GM19239 (cell line): Measurements from ENCODE around the gene CSTF1.

Experiments
- DNase-seq: peaks from one replicate; pipeline ENCODE4 v3.0.0; 2011; ENCODE audit warnings: low spot score; ENCODE audit not compliant: insufficient read length
- FAIRE-seq: peaks from 2 replicates; lab custom pipeline; 2011; peaks lifted over from hg19 to GRCh38; lab: Jason Lieb, UNC

Gene CSTF1

DNA sequence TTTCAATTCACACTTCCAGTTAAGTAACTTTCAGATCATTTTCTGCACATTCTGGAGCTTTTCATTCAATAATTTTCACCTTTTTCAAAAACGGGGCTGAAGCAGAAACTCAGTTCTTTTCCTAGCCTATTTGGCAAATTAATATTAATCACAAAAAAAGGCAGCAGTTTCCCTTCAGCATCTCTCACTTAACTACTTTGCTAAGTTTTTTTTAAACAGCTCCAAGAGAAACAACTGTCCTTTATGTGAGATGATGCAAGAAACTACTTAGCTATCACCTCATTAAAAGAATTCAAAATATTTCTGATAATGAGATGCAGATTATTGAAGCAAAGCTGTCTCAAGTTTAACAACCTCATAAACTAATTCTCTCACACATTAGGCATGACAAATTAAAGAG, 31.4 kb downstream of the CSTF1 start:
- FAIRE-seq (no peak), DNase-seq (no peak)

GRCh38 chr20:56424931-56425330, 32.5 kb downstream of the CSTF1 start:
- FAIRE-seq (no peak), DNase-seq (no peak)

DNA sequence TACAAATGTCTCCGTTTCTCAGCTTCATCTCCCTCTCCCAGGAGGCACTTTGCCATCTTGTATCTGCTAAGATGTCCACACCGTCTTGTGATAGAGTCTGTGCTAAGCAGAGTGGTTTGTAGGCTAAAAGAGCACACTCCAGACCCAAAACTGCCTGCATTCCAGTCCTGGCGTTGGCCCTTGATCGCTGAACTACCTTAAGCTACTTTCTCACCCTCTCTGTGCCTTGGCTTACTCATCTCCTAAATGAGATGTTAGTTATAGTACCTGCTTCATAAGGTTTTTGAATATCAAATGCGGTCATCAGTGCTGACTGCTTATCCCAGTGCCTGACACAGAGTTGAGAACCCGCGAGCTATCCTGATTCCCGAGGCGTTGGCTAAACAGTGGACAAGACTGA, 33.6 kb downstream of the CSTF1 start:
- FAIRE-seq (no peak), DNase-seq (no peak)

DNA sequence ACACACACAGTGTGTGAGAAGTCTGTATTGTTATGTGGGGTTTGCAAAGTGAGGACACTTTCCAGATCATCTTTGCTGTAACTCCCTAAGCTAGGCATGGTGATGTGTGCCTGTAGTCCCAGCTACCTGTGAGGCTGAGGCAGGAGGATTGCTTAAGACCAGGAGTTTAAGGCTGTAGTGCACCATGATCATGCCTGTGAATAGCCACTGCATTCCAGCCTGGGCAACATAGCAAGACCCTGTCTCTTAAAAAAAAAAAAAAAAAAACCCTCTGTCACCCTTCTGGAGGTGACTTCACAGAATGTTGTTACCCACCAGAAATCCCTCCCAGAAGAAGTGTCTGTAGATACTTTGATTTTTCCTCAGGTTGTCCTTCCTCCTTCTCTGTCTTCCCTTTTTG, 34.5 kb downstream of the CSTF1 start:
- DNase-seq (no peak), FAIRE-seq (no peak)

GRCh38 chr20:56427797-56428196, 35.4 kb downstream of the CSTF1 start:
- FAIRE-seq (no peak), DNase-seq (no peak)

DNA sequence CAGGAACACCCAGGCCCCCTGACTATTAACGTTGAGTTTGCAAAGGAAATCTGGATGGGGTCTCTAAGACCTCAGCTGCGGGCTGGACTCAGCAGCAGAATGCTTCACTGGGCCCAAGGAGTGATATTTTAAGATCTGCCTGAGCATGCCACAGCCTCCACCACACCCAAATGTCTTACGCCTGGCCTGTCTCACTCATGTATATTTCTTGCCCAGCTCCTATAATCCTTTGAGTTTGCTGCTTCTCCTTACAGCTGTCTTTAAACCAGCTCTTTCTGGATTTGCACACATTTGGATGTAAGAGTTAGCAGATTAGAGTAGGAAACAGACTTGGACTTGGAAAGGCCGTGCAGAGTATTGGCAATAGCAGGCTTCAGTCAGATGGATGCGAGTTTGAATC, 36.0 kb downstream of the CSTF1 start:
- no peak for FAIRE-seq
- DNase-seq = no peak

GRCh38 chr20:56428881-56429280, 36.4 kb downstream of the CSTF1 start:
- FAIRE-seq = no peak
- DNase-seq = no peak

DNA sequence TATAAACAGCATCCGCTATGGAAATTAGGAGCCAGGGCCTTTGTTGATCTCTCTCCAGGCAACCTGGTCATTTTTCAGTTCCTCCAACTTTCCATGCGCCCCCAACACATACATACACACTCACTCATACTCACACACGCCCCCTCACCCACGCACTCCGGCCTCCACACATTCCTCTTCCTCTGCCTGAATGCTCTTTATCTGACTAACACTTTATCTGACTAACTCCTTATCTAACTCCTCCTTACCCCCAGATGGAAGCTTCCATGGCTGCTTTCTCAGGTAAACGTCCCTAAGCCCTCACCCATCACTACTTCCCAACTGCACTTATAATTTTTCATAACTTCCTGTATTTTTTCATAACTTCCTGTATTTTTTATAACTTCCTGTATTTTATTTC, 37.1 kb downstream of the CSTF1 start:
- DNase-seq (no peak), FAIRE-seq (no peak)

GRCh38 chr20:56429941-56430340, 37.5 kb downstream of the CSTF1 start:
- DNase-seq = no peak
- FAIRE-seq = peak; percentile 28

DNA sequence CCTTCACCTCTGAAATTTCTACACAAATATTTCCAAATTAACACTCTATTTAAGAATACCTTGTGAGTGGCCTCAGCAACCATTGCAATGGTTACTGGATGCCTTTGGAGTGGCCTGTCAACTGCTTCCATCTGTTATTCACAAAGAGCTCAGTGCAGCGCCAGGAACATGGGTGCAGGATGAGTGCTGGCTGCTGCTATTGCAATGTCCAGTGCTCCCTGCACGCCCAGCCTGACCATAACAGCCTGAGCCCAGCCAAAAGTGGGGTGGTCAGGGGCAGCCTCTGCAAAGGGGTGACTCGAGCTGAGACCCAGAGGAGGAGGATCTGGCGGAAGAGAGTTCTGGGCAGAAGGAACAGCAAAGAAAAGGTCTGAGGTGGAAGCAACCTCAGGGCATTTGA, 38.0 kb downstream of the CSTF1 start:
- no peak for DNase-seq
- no peak for FAIRE-seq

DNA sequence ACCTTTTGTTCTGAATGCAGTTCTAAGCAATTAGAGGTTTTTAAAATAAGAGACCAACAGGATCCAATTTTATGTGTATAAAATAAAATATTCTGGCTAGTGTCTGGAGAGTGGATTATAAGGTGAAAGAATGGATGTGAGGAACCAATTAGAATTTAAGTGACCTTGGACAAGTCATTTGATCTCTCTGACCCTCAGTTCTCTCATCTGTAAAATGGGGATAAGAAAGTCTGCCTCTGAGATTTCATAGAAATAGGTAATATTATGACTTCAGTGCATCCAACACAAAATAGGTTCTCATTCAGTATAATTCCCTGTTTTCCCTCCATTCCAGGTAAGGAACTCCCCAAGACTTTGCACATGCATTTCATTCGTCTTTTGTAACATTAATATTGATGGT, 38.5 kb downstream of the CSTF1 start:
- DNase-seq = no peak
- no peak for FAIRE-seq

- FAIRE-seq (no peak), DNase-seq (no peak)
Measured at GRCh38 chr20:56431471-56431870, 39.0 kb downstream of the CSTF1 start.

- FAIRE-seq (no peak), DNase-seq (no peak)
Measured at GRCh38 chr20:56433221-56433879, 40.9 kb downstream of the CSTF1 start.

DNA sequence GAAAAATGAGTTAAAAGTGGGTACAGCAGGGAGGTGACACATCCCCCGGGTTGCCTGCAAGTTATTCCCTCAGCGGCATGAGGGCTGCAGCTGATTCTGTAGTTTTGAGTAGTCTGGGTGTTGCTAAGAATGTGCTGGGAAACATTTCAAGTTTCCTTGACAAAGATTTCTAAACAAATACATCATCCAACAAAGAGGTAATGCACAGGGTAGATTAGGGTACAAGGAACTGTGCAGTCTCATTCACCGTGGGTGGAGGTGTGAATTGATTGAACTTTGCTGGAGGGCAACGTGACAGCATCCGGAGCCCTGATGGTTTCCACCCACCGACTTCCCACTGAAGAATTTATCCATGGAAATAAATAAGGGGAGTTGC, 41.4 kb downstream of the CSTF1 start:
- no peak for FAIRE-seq
- no peak for DNase-seq

DNA sequence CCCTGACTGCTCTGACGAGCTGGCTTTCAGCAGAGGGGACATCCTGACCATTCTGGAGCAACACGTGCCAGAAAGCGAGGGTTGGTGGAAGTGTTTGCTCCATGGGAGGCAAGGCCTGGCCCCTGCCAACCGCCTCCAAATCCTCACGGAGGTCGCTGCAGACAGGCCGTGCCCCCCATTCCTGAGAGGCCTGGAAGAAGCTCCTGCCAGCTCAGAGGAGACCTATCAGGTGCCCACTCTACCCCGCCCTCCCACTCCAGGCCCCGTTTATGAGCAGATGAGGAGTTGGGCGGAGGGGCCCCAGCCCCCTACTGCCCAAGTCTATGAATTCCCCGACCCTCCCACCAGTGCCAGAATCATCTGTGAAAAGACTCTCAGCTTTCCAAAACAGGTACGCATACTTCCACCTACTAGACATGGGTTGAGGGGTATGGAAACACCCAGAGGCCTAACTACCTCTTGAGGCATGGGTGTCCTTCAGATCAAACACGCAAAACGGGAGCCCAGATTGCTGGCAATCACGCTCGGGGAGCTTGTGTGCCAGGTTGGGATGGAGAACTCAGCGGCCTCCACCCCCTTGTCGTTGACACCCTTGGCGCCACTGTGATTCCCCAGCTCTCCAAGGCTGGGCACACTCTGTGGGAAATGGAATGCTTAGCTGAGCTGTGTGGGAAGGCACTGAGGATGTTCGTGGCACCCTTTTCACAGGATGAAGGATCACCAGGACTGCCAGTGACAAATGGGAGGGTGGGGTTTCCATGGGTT, 44.9 kb downstream of the CSTF1 start:
- no peak for FAIRE-seq

DNA sequence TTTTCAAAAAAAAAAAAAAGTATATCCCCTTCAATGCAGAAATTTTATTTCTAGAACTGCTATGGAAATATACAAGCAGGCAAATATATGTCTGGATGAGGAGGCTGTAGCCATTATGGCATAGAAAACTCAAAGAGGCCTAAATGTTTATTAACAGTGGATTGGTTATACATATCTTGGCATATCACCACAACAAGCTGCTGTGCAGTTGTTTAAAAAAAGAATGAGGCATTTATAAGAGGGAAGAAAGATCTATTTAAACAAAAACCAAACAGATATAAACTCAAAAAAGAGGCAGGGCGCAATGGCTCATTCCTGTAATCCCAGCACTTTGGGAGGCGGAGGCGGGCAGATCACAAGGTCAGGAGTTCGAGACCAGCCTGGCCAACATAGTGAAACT, 45.8 kb downstream of the CSTF1 start:
- FAIRE-seq = no peak

More for the DNA sequence above, 44.9 kb downstream of the CSTF1 start:
- no peak for DNase-seq

GRCh38 chr20:56439771-56440291, 47.4 kb downstream of the CSTF1 start:
- FAIRE-seq (no peak), DNase-seq (no peak)

More for the DNA sequence above, 45.8 kb downstream of the CSTF1 start:
- DNase-seq = no peak

GRCh38 chr20:56440346-56441007, 48.0 kb downstream of the CSTF1 start:
- peak; percentile 18 for DNase-seq
- FAIRE-seq = peak; percentile 69

GRCh38 chr20:56442389-56443365, 50.2 kb downstream of the CSTF1 start:
- DNase-seq (no peak), FAIRE-seq (no peak)
